Upper lobe of left lung (tissue), 4 donors: ENCODE data around the gene KRTAP5-8.
"Not testable (repeated sequence)": the region's sequence is repeated elsewhere in the genome, so short reads cannot be mapped to it uniquely, and the experiment has no call there.

ENCODE experiments used
- EP300 ChIP-seq, 4 donors: sonication (generic); formaldehyde crosslinking; IDR thresholded peaks; one replicate each; pipeline ENCODE4 v1.5.1; 2017; ENCODE audit warnings: antibody characterized with exemption in 4 of 4, control low read depth in 2 of 4
- POLR2A ChIP-seq, 4 donors: fragments of 450-650 bp; IDR thresholded peaks; one replicate each; pipeline ENCODE4 v1.5.1; 2016 to 2017; ENCODE audit warnings: antibody characterized with exemption in 4 of 4, mild to moderate bottlenecking in 2 of 4
- TF ChIP-seq, protein P1 (sequence below), 6 experiments: fragments of 450-650 bp in 4 of 6; fragments of 200-600 bp in 2 of 6; sonication (generic) in 2 of 6; IDR thresholded peaks; one replicate each; pipeline ENCODE4 v1.5.1; 2016 to 2019; ENCODE audit warnings: antibody characterized with exemption in 6 of 6

DNA sequence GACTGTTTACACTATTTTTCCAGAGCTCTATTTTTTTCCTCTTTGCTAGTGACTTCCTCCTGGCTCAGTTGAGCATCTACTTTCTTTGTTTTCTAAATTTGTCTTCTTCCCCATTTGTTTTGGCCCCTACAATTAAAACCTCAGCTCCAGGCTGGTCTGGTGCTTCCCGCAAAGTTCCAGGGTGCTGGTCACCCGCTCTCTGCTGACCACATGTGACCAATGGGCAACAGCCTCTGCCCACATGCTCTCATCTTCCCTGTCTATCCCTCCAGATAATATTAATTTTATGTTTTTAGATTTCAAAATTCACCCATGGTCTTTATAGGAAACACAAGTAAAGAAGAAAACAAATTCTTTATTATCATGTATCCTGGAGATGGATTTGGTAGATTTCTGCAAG, 45.1 kb downstream of the KRTAP5-8 start:
- TF ChIP-seq, protein P1, sequence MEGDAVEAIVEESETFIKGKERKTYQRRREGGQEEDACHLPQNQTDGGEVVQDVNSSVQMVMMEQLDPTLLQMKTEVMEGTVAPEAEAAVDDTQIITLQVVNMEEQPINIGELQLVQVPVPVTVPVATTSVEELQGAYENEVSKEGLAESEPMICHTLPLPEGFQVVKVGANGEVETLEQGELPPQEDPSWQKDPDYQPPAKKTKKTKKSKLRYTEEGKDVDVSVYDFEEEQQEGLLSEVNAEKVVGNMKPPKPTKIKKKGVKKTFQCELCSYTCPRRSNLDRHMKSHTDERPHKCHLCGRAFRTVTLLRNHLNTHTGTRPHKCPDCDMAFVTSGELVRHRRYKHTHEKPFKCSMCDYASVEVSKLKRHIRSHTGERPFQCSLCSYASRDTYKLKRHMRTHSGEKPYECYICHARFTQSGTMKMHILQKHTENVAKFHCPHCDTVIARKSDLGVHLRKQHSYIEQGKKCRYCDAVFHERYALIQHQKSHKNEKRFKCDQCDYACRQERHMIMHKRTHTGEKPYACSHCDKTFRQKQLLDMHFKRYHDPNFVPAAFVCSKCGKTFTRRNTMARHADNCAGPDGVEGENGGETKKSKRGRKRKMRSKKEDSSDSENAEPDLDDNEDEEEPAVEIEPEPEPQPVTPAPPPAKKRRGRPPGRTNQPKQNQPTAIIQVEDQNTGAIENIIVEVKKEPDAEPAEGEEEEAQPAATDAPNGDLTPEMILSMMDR (IDR thresholded peaks at IDR 0.05) = not testable (repeated sequence)
- TF ChIP-seq POLR2A, EP300 (IDR thresholded peaks at IDR 0.05): not testable (repeated sequence)
